GM19438 (cell line): Measurements from ENCODE around the gene OSTF1.
A peak's percentile ranks its signal among the peaks of the same experiment; 100 is the strongest.

Experiments used
- ATAC-seq: cut with Tn5 transposase; IDR thresholded peaks from one replicate; pipeline ENCODE4 v1.9.1; 2021; ENCODE audit warnings: low read depth; ENCODE audit not compliant: unreplicated experiment

The OSTF1 gene

GRCh38 chr9:75084081-75084672 lies 4.1 kb upstream of the OSTF1 start:
- ATAC-seq: no peak

- no peak for ATAC-seq
These were observed 2.7 kb upstream of the OSTF1 start for GRCh38 chr9:75085640-75086039.

GRCh38 chr9:75086541-75087288 lies 1.6 kb upstream of the OSTF1 start:
- ATAC-seq: no peak

GRCh38 chr9:75087289-75087823 lies 958 bp upstream of the OSTF1 start:
- ATAC-seq: peak; percentile 35

- peak; percentile 33 for ATAC-seq
These were observed 495 bp downstream of the OSTF1 start for GRCh38 chr9:75088646-75089372.

GRCh38 chr9:75089373-75089766 lies 1.1 kb downstream of the OSTF1 start:
- ATAC-seq: no peak

- no peak for ATAC-seq
These were observed 2.3 kb downstream of the OSTF1 start for GRCh38 chr9:75090579-75090978.

GRCh38 chr9:75092766-75093165 lies 4.5 kb downstream of the OSTF1 start:
- ATAC-seq: no peak

GRCh38 chr9:75096796-75097195 lies 8.5 kb downstream of the OSTF1 start:
- ATAC-seq: no peak

GRCh38 chr9:75101004-75101588 lies 12.8 kb downstream of the OSTF1 start:
- no peak for ATAC-seq

- ATAC-seq: no peak
These were observed 14.0 kb downstream of the OSTF1 start for GRCh38 chr9:75102177-75102790.

GRCh38 chr9:75104607-75105006 lies 16.3 kb downstream of the OSTF1 start:
- no peak for ATAC-seq

- ATAC-seq: no peak
These were observed 16.8 kb downstream of the OSTF1 start for GRCh38 chr9:75105019-75105540.

GRCh38 chr9:75105841-75106240 lies 17.5 kb downstream of the OSTF1 start:
- no peak for ATAC-seq

- no peak for ATAC-seq
These were observed 18.5 kb downstream of the OSTF1 start for GRCh38 chr9:75106857-75107256.

GRCh38 chr9:75108571-75108970 lies 20.3 kb downstream of the OSTF1 start:
- no peak for ATAC-seq

GRCh38 chr9:75109210-75109839 lies 21.0 kb downstream of the OSTF1 start:
- ATAC-seq: no peak

- ATAC-seq: no peak
These were observed 22.8 kb downstream of the OSTF1 start for GRCh38 chr9:75111019-75111622.

- no peak for ATAC-seq
These were observed 24.5 kb downstream of the OSTF1 start for GRCh38 chr9:75112789-75113188.

- ATAC-seq: no peak
These were observed 28.0 kb downstream of the OSTF1 start for GRCh38 chr9:75116306-75116705.
